Dedifferentiated amniotic fluid mesenchymal stem cell (primary cell): Measurements from ENCODE around the gene DNASE2.
"Not testable (repeated sequence)": the region's sequence is repeated elsewhere in the genome, so short reads cannot be mapped to it uniquely, and the experiment has no call there.

Experiments used
- DNase-seq: peaks from one replicate; pipeline ENCODE4 v3.0.0-alpha.2; 2016; ENCODE audit errors: extremely low spot score

Gene DNASE2

DNA sequence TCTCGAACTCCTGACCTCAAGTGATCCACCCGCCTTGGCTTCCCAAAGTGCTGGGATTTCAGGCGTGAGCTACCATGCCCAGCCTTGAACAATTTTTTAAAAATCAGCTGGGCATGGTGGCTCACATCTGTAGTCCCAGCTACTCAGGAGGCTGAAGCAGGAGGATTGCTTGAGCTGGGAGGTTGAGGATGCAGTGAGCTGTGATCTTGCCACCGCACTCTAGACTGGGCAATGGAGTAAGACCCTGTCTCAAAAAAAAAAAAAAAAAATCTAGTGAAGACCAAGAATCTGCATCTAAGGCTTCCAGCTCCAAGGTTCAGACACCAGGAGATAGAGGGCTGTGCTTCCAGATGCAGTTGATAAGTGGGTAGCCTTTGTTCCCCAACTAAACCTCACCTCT is 17.1 kb downstream of the DNASE2 start:
- DNase-seq, result no peak

GRCh38 chr19:12859546-12859945 is 21.7 kb downstream of the DNASE2 start:
- DNase-seq, result no peak

- DNase-seq, result no peak
Measured at GRCh38 chr19:12858041-12858928, 23.0 kb downstream of the DNASE2 start.

- DNase-seq, result no peak
Measured at GRCh38 chr19:12856653-12857052, 24.6 kb downstream of the DNASE2 start.

DNA sequence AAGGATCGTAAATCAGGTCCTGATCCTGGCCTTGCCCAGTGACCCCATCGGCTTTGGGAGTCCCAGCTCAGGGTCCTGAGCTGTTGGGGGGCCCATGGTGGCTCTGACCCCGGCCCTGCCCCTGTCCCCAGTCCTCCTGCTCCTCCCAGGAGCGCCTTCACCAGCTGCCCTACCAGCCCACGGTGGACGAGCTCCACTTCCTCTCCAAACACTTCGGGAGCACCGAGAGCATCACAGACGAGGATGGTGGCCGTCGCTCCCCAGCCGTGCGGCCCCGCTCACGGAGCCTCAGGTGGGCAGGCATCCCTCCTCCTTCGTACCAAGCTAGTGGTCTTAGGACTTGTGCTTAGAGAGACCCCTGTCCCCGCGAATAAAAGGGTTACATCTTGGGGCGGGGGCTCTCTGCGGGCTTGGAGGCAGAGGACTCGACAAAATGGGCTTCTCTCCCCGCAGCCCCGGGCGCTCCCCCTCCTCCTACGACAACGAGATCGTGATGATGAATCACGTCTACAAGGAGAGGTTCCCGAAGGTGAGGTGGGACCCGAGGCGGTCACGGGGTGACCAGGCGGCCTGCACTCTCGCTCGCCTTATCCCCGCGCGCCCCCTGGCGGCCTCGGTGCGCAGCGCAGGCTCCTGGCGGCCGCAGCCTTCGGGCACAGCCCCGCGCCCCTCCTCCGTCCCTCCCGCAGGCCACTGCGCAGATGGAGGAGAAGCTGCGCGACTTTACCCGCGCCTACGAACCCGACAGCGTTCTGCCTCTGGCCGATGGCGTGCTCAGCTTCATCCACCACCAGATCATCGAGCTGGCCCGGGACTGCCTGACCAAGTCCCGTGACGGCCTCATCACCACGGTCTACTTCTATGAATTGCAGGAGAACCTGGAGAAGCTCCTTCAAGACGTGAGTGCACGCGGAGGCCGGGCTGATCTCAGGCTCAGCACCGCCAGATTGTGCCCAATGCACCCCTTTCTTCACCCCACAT is 33.8 kb downstream of the DNASE2 start:
- peak; percentile 38 for DNase-seq

DNA sequence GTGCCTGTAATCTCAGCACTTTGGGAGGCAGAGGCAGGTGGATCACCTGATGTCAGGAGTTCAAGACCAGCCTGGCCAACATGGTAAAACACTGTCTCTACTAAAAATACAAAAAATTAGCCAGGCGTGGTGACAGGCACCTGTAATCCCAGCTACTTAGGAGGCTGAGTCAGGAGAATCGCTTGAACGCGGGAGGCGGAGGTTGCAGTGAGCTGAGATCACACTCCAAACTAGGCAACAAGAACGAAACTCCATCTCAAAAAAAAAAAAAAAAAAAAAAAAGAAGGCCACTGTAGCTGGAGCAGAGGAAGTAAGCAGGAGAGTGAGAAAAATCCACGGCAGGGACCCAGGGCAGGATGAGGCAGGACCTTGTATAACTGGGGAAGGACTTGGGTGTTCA is 34.6 kb downstream of the DNASE2 start:
- not testable (repeated sequence) for DNase-seq

DNA sequence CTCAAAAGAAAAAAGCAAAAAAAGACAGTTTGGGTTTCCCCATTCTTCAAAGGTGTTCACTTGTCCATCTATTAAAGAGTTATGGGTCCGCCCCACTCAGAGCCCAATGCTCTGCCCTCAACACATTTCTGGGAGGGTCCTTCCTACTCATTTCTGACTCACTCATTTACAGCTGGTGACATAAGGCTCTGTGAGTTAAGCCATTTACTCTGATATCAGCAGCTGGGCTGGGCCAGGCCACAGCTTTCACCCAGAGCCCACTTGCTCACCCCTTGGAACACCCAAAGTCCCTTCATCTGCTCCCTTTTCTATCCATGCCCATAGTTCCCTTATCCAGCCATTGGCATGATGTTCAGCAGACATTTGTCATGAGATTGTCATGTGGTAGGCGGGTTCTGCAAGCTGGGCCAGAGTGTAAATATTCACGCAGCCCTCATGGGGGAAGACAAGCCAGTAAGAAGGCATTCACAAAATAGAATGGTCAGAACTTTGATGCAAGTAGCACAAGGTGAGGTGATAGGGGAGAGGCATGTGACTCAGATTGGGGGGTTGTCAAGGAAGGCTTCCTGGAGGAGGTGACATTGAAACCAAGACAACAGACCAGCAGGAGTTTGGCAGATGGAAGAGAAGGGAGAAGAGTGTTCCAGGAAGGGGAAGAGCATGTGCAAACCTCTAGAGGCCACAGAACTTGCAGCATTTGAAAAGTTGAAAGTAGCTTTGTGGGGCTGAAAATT is 37.1 kb downstream of the DNASE2 start:
- DNase-seq, result no peak

DNA sequence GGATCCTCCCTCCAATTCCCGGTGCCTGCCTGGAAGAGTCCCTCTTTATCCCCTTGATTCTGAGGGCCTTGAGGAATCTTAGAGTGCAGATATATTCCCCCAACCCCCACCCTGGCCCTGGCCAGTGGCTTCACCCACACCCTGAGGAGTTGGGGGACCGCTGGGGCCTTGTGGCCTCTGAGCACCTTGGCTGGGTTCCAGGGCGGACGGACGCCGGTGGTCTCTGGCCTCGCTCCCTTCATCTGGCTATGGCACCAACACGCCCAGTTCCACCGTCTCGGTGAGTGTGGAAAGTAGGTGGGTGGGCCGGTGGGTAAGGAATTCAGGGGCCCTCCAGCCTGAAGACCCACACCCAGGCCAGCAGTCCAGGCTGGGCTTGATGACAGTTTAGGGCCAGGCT is 37.9 kb downstream of the DNASE2 start:
- DNase-seq, result no peak

DNA sequence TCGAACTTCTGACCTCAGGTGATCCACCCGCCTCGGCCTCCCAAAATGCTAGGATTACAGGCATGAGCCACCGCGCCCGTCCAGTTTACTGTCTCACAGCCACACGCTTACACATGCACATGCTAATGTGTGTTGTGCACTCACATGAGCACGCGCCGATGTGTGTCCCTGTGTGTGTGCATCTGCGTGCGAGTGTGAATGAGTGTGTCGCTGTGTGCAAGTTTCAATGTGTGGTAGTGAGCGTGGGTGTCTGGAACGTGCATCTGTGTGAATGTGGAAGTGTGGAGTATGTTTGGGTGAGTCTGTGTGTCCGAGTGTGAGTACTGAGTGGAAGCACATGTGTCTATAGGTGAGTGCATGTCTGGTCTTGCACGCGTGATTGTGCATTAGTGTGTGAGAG is 38.7 kb downstream of the DNASE2 start:
- no peak for DNase-seq

DNA sequence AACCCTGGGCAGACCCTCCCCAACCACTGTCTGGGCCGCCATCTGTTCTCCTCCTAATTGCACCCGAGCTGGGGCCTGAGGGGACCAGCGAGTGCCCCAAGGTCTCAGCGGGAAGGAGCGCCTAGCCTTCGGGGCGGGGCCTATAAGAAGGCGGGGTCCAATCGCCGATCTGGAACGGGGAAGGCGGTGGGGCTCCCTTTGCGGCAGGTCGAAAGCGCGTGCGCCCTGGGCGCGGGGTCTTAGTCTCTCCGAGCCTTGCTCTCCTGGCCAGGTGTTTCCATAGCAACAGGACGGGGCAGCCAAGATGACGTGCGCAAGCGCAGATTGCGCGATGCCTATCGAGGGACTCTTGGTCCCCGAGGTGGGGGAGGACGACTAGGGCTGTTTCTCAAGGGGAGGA is 40.2 kb downstream of the DNASE2 start:
- no peak for DNase-seq

DNA sequence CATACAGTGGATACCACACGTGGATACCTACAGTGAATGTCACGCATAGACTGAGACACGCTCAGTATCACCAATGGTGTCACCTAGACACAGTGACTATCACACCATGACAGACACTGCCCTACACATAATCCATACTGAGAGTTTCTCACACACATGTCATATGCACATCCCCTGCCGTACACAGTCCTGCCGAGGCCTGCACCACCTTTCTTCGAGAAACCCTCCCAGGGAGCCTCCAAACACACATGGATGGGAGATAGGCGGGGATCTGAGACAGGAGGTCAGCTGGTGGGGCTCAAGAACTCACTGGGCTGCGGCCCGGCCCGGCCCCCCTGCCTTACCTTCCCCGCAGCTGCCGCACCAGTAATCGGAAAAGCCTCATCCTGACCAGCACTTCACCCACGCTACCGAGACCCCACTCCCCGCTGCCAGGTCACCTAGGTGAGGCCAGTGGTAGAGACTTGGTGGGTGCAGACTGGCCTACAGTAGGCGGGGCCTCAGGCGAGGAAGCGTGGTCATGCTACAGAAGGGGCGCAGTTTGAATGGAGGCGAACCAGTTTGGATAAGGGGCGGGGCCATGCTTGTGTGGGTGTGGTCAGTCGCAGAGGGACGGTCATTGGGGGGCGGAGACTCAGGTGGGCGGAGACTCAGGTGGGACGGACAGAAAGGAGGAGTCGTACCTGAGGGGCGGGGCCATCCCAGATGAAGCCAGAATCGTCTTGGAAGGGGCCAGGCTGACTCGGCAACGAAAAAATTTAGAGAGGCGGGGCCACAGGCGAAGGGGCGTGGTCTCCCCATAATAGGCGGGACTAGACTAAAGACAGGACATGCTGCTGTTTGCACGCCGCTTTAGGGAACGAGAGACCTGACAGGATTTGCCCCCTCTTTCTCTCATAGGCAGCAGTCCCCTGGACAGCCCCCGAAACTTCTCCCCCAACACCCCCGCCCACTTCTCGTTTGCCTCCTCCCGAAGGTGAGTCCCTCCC is 40.9 kb downstream of the DNASE2 start:
- DNase-seq, result no peak

- no peak for DNase-seq
Measured at GRCh38 chr19:12838886-12839756, 42.1 kb downstream of the DNASE2 start.

DNA sequence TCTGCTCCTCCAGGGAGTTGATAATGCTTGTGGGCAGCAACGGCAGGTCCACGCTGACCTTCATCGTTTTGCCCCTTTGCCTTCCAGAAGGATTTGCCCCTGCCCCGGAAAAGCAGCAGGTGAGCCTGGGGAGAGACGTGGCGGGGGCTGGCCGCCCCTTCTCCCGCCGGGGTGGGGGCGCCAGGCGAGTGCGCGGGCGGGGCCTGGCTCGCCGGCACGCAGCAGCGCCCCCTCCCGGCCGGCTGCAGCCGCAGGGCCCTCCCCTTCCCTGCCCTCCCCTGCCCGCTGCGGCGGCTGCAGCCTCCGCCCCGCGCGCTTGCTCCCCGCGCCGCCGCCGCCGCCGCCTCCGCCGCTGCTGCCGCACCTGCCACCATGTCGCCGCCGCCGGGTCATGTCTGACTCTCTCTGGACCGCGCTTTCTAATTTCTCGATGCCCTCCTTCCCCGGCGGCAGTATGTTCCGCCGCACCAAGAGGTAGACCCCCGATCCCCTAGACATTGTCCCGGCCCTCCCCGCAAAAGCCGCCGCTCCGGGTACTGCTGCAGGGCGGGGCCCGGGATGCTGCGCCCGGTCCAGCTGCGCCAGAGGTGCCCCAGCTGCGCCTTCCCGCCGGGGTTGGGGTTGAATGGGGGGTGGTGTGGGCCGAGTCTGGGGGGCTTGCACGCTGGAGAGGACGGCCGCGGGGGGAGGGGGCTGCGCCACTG is 42.9 kb downstream of the DNASE2 start, which contains the start of gene MAST1:
Gene MAST1 (plus strand): TSS at position 334 of the 704 bp plus-strand sequence. CDS start 58 bp downstream, at position 392.
- no peak for DNase-seq

DNA sequence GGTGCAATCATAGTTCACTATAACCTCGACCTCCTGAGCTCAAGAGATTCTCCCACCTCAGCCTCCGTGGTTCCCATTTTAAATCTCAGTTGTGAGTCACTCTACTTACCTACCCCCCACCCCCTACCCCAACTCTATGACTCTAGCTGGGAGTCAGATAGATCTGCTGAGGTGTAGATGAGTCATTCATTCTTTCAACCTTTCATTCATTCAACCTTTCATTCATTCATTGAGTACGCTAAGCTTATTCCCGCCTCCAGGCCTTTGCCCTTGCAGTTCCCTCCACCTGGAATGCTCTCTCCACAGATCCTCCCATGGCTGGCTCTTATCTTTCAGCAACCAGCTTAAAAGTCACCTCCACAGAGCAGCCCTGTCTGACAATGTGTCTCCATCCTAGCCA is 44.0 kb downstream of the DNASE2 start:
- no peak for DNase-seq

DNA sequence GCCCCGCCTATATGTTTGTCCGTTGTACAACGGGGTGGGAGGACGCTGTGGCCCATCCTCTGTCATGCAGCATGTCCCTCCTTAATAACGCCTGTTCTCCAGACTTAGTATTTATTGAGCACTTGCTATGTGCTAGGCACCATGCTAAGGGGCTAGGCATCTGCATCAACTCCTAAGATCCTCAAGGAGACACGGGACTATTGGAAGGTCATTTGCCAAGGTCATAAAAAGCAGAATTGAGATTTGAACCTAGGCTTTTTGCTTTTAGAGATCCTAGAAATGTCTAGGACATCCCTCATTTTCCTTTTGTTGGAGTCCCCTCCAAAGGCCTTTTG is 44.8 kb downstream of the DNASE2 start:
- DNase-seq, result no peak

- no peak for DNase-seq
Measured at GRCh38 chr19:12834976-12835757, 46.1 kb downstream of the DNASE2 start.

- DNase-seq, result no peak
Measured at GRCh38 chr19:12834566-12834943, 46.7 kb downstream of the DNASE2 start, which contains the start of gene RTBDN. Gene RTBDN (minus strand): TSS chr19:12834579. CDS start chr19:12829979, 4,600 bp downstream.
